Ureter (tissue), 1 donor: Measurements from ENCODE around the gene SKA3. TPM values are rescaled to one million over a fixed set of nuclear protein-coding genes. Genes with fewer than 3 reads are reported as not detected.
"Not testable (repeated sequence)": the region's sequence is repeated elsewhere in the genome, so short reads cannot be mapped to it uniquely, and the experiment has no call there.

Source experiments
- DNase-seq: peaks from one replicate; pipeline ENCODE4 v3.0.0-alpha.2; 2020; ENCODE audit warnings: low spot score
- total RNA-seq: library from RNA; stranded (reverse); gene quantifications from one replicate; pipeline ENCODE4 v1.2.4, GENCODE V29; 2023
- donor health status: DM: yes; HTN: yes; CAD: no.

The SKA3 gene
- 0.60 TPM for total RNA-seq

- peak; percentile 92 for DNase-seq
These were observed at the start of gene SKA3, which contains the start of gene MRPL57 for GRCh38 chr13:21176215-21176981. Gene SKA3 (minus strand): TSS chr13:21176552. CDS start chr13:21176477, 75 bp downstream. Gene MRPL57 (plus strand): TSS chr13:21176658. CDS start chr13:21176917, 259 bp downstream.

- no peak for DNase-seq
These were observed 48.7 kb upstream of the SKA3 start for GRCh38 chr13:21225082-21225481.

- DNase-seq, result no peak
These were observed 44.9 kb upstream of the SKA3 start for GRCh38 chr13:21221268-21221667.

- DNase-seq, result not testable (repeated sequence)
These were observed 43.4 kb upstream of the SKA3 start for GRCh38 chr13:21219716-21220115.

GRCh38 chr13:21219036-21219381, 42.7 kb upstream of the SKA3 start:
- DNase-seq, result no peak

GRCh38 chr13:21218351-21219035, 42.1 kb upstream of the SKA3 start:
- no peak for DNase-seq

GRCh38 chr13:21216332-21216731, 40.0 kb upstream of the SKA3 start:
- DNase-seq, result no peak

GRCh38 chr13:21215419-21215818, 39.1 kb upstream of the SKA3 start:
- DNase-seq, result not testable (repeated sequence)

- DNase-seq, result no peak
These were observed 35.9 kb upstream of the SKA3 start for GRCh38 chr13:21212138-21212775.

GRCh38 chr13:21208652-21209154, 32.4 kb upstream of the SKA3 start:
- DNase-seq, result no peak

- DNase-seq, result no peak
These were observed 26.6 kb upstream of the SKA3 start for GRCh38 chr13:21202767-21203531.

GRCh38 chr13:21201456-21202190, 25.3 kb upstream of the SKA3 start:
- DNase-seq, result not testable (repeated sequence)

GRCh38 chr13:21198391-21198790, 22.0 kb upstream of the SKA3 start:
- not testable (repeated sequence) for DNase-seq

- not testable (repeated sequence) for DNase-seq
These were observed 21.4 kb upstream of the SKA3 start for GRCh38 chr13:21197606-21198225.

- DNase-seq, result not testable (repeated sequence)
These were observed 18.4 kb upstream of the SKA3 start for GRCh38 chr13:21194756-21195155.

GRCh38 chr13:21186410-21186809, 10.1 kb upstream of the SKA3 start:
- DNase-seq, result not testable (repeated sequence)

- no peak for DNase-seq
These were observed 5.3 kb upstream of the SKA3 start for GRCh38 chr13:21181671-21182070.

- DNase-seq, result no peak
These were observed 581 bp upstream of the SKA3 start for GRCh38 chr13:21176982-21177284.

- no peak for DNase-seq
These were observed 617 bp downstream of the SKA3 start for GRCh38 chr13:21175656-21176214.

GRCh38 chr13:21173767-21174166, 2.6 kb downstream of the SKA3 start:
- DNase-seq, result not testable (repeated sequence)
